Measurements from ENCODE around the gene HCN1. TPM values are rescaled to one million over a fixed set of nuclear protein-coding genes. Genes with fewer than 3 reads are reported as not detected.
"Not testable (repeated sequence)": the region's sequence is repeated elsewhere in the genome, so short reads cannot be mapped to it uniquely, and the experiment has no call there.

Gene HCN1
- total and polyA plus RNA-seq, 2 donors from 2014 or later: not detected

GRCh38 chr5:45491368-45491767, 204.8 kb downstream of the HCN1 start:
- Histone ChIP-seq H3K9ac (ENCODE audit: low read length in 3 of 3) (no peak overlapping the region), H3K4me1 (ENCODE audit: control insufficient read depth in 2 of 3, insufficient read depth in 2 of 3, low read depth in 1 of 3, low read length in 3 of 3) (no peaks in the 10 kb centered on the region), H3K27ac (ENCODE audit: low read depth in 2 of 2, low read length in 2 of 2) (no peak overlapping the region), H3K9me3 (ENCODE audit: control insufficient read depth in 2 of 3, insufficient read depth in 1 of 3, low read length in 3 of 3) (no peaks in the 10 kb centered on the region), H3K4me3 (ENCODE audit: low read length in 3 of 3) (no peak overlapping the region), H3K27me3 (ENCODE audit: control insufficient read depth, insufficient read depth, low read length) (no peaks in the 10 kb centered on the region), H3K36me3 (ENCODE audit: control insufficient read depth in 2 of 3, insufficient read depth in 3 of 3, low read length in 3 of 3) (no peaks in the 10 kb centered on the region)
- DNase-seq: no peak
- intact Hi-C loops (cut with DNase I): no loop called here
- FAIRE-seq: peak; percentile 17
- TF ChIP-seq CTCF (IDR thresholded peaks at IDR 0.05; ENCODE audit: borderline replicate concordance, extremely low read depth, insufficient read depth): no peak

DNA sequence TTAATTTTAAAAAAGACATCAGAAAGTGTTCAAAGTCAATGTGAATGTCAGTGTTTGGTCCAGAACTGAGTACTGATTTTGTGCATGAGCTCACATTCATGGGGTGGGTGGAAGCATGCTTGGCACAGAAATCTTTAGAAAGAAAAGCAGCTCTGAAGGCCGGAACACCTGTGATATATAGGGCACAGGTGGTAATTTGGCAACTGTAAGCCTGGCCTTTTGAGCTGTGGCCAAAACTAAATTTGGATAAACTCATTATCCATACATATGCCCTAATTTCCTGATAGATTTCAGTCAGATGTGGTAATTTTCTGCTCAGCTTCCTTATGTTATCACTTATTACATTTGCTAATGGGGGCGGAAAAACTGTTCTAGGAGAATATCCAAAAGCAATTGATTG, 211.4 kb downstream of the HCN1 start:
- no peak overlapping the region for H3K9ac ChIP-seq (ENCODE audit: low read length in 3 of 3)
- no peak for TF ChIP-seq CTCF (IDR thresholded peaks at IDR 0.05; ENCODE audit: borderline replicate concordance, extremely low read depth, insufficient read depth)
- H3K36me3 ChIP-seq (ENCODE audit: control insufficient read depth in 2 of 3, insufficient read depth in 3 of 3, low read length in 3 of 3): no peaks in the 10 kb centered on the region
- intact Hi-C loops (cut with DNase I): no loop called here
- H3K27me3 ChIP-seq (ENCODE audit: control insufficient read depth, insufficient read depth, low read length): no peaks in the 10 kb centered on the region
- no peak overlapping the region for H3K4me3 ChIP-seq (ENCODE audit: low read length in 3 of 3)
- no peak overlapping the region for H3K27ac ChIP-seq (ENCODE audit: low read depth in 2 of 2, low read length in 2 of 2)
- FAIRE-seq (no peak), DNase-seq (no peak)
- H3K4me1 ChIP-seq (ENCODE audit: control insufficient read depth in 2 of 3, insufficient read depth in 2 of 3, low read depth in 1 of 3, low read length in 3 of 3): no peaks in the 10 kb centered on the region
- H3K9me3 ChIP-seq (ENCODE audit: control insufficient read depth in 2 of 3, insufficient read depth in 1 of 3, low read length in 3 of 3): no peaks in the 10 kb centered on the region

DNA sequence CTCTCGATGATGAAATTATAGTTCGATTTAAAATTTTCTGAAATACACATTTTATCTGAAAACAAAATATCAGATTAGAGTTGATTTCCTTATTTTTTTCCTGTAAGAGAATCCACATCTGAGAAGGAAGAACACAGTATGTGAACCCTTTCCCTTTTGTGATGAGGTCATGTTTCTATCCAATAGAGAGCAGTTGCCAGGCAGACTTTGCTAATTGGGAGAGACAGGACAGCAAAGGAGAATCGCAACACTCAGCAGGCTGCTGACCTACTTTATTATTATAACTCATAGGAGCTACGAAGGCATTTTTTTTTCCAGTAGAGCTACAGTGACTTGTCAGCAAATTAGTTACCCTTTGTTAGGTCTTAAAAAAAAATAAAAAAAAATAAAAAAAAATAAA, 242.1 kb downstream of the HCN1 start:
- no peaks in the 10 kb centered on the region for H3K36me3 ChIP-seq (ENCODE audit: control insufficient read depth in 2 of 3, insufficient read depth in 3 of 3, low read length in 3 of 3)
- FAIRE-seq: peak; percentile 44
- H3K4me1 ChIP-seq (ENCODE audit: control insufficient read depth in 2 of 3, insufficient read depth in 2 of 3, low read depth in 1 of 3, low read length in 3 of 3): no peaks in the 10 kb centered on the region
- H3K27ac ChIP-seq (ENCODE audit: low read depth in 2 of 2, low read length in 2 of 2): no peak overlapping the region
- H3K4me3 ChIP-seq (ENCODE audit: low read length in 3 of 3): no peak overlapping the region
- no peak for TF ChIP-seq CTCF (IDR thresholded peaks at IDR 0.05; ENCODE audit: borderline replicate concordance, extremely low read depth, insufficient read depth)
- H3K9ac ChIP-seq (ENCODE audit: low read length in 3 of 3): no peak overlapping the region
- no peaks in the 10 kb centered on the region for H3K9me3 ChIP-seq (ENCODE audit: control insufficient read depth in 2 of 3, insufficient read depth in 1 of 3, low read length in 3 of 3)
- intact Hi-C loops (cut with DNase I): no loop called here
- H3K27me3 ChIP-seq (ENCODE audit: control insufficient read depth, insufficient read depth, low read length): no peaks in the 10 kb centered on the region
- DNase-seq: peak in 3 of 5 donors; percentile 17 to 70 (median 66)

- H3K36me3 ChIP-seq (ENCODE audit: control insufficient read depth in 2 of 3, insufficient read depth in 3 of 3, low read length in 3 of 3); intact Hi-C loops (cut with DNase I); H3K9me3 ChIP-seq (ENCODE audit: control insufficient read depth in 2 of 3, insufficient read depth in 1 of 3, low read length in 3 of 3); H3K27ac ChIP-seq (ENCODE audit: low read depth in 2 of 2, low read length in 2 of 2); H3K4me3 ChIP-seq (ENCODE audit: low read length in 3 of 3); FAIRE-seq; DNase-seq; H3K27me3 ChIP-seq (ENCODE audit: control insufficient read depth, insufficient read depth, low read length); H3K4me1 ChIP-seq (ENCODE audit: control insufficient read depth in 2 of 3, insufficient read depth in 2 of 3, low read depth in 1 of 3, low read length in 3 of 3); H3K9ac ChIP-seq (ENCODE audit: low read length in 3 of 3): not testable (repeated sequence)
Measured at GRCh38 chr5:45444856-45445255, 251.3 kb downstream of the HCN1 start.
